IMR-90 (cell line): ENCODE data around the gene METTL1. TPM values are rescaled to one million over a fixed set of nuclear protein-coding genes. Genes with fewer than 3 reads are reported as not detected.

Experiments
- ATAC-seq: fragments of 200-7000 bp; cut with Tn5 transposase; 2 replicates; pipeline ENCODE4 v1.9.1; 2020; ENCODE audit warnings: low read depth, mild to moderate bottlenecking, moderate library complexity
- BruUV-seq: library from RNA; stranded (reverse); fragments of 400-500 nt; replicated peaks from 2 replicates; lab custom pipeline; 2021; lab: Mats Ljungman, UMichigan
- CTCF ChIA-PET: fragments of 300-600 bp; formaldehyde crosslinking; extraction: SDS; loops from one replicate; lab custom pipeline; 2021; ENCODE audit warnings: antibody characterized with exemption; lab: Yijun Ruan, JAX
- POLR2A ChIA-PET: fragments of 300-600 bp; sonication (Branson Sonifier 250); formaldehyde crosslinking; loops from one replicate; lab custom pipeline; 2022; ENCODE audit warnings: antibody characterized with exemption; ENCODE audit not compliant: unreplicated experiment; lab: Charles Lee
- DNase-seq: peaks from one replicate; pipeline ENCODE4 v3.0.0; 2013
- H2AFZ ChIP-seq: replicated peaks from 2 replicates; pipeline ENCODE3; 2013; ENCODE audit warnings: low read length, mild to moderate bottlenecking; ENCODE audit not compliant: poor library complexity
- H2AK5ac ChIP-seq: 2 replicates; pipeline ENCODE4 v1.6.1; 2013; ENCODE audit warnings: low read depth, low read length, inconsistent platforms
- H2AK9ac ChIP-seq: replicated peaks from 2 replicates; pipeline ENCODE3; 2013; ENCODE audit warnings: mild to moderate bottlenecking, low read depth, low read length, moderate library complexity; ENCODE audit not compliant: poor library complexity
- H2BK120ac ChIP-seq: 2 replicates; pipeline ENCODE4 v1.6.1; 2013; ENCODE audit warnings: low read depth, low read length, inconsistent platforms
- H2BK15ac ChIP-seq: 3 replicates; pipeline ENCODE4 v1.6.1; 2013; ENCODE audit warnings: low read depth, low read length, inconsistent platforms
- H2BK20ac ChIP-seq: 2 replicates; pipeline ENCODE4 v1.6.1; 2013; ENCODE audit warnings: low read depth, mild to moderate bottlenecking, inconsistent platforms, low read length, moderate library complexity
- H2BK5ac ChIP-seq: 2 replicates; pipeline ENCODE4 v1.6.1; 2013; ENCODE audit warnings: mild to moderate bottlenecking, low read depth, low read length, inconsistent platforms; ENCODE audit not compliant: poor library complexity, severe bottlenecking
- H3K14ac ChIP-seq: replicated peaks from 2 replicates; pipeline ENCODE4 v1.6.1; 2013; ENCODE audit warnings: low read depth, low read length, inconsistent platforms
- H3K18ac ChIP-seq: 2 replicates; pipeline ENCODE4 v1.6.1; 2013; ENCODE audit warnings: low read depth, low read length, control low read depth
- H3K23ac ChIP-seq: 2 replicates; pipeline ENCODE4 v1.6.1; 2013; ENCODE audit warnings: low read depth, low read length, inconsistent platforms
- H3K27ac ChIP-seq: 2 replicates; pipeline ENCODE4 v1.5.1; 2013; ENCODE audit warnings: mild to moderate bottlenecking, control low read depth, low read length; ENCODE audit not compliant: insufficient read depth
- H3K27me3 ChIP-seq: 2 replicates; pipeline ENCODE4 v1.6.1; 2013; ENCODE audit warnings: low read length; ENCODE audit not compliant: control insufficient read depth, insufficient read depth
- H3K36me3 ChIP-seq: 2 replicates; pipeline ENCODE4 v1.6.1; 2013; ENCODE audit warnings: low read length, mixed read lengths; ENCODE audit not compliant: control insufficient read depth, insufficient read depth
- H3K4ac ChIP-seq: 2 replicates; pipeline ENCODE4 v1.6.1; 2013; ENCODE audit warnings: low read depth, low read length, inconsistent platforms
- H3K4me1 ChIP-seq: 2 replicates; pipeline ENCODE4 v1.6.1; 2013; ENCODE audit warnings: low read length, mixed read lengths; ENCODE audit not compliant: control insufficient read depth, insufficient read depth
- H3K4me2 ChIP-seq: 2 replicates; pipeline ENCODE4 v1.6.1; 2013; ENCODE audit warnings: low read depth, mild to moderate bottlenecking, control low read depth, low read length, moderate library complexity
- H3K4me3 ChIP-seq: 2 replicates; pipeline ENCODE4 v1.5.1; 2013; ENCODE audit warnings: low read depth, mild to moderate bottlenecking, control low read depth, low read length, moderate library complexity; ENCODE audit not compliant: insufficient read depth
- H3K56ac ChIP-seq: 2 replicates; pipeline ENCODE4 v1.6.1; 2013; ENCODE audit warnings: low read length, inconsistent platforms; ENCODE audit not compliant: insufficient read depth; ENCODE audit errors: extremely low read depth
- H3K79me1 ChIP-seq, 2 experiments: 2 replicates each; pipeline ENCODE4 v1.6.1; 2013; ENCODE audit warnings: low read length in 2 of 2, inconsistent platforms in 1 of 2, low read depth in 1 of 2
- H3K9ac ChIP-seq: 2 replicates; pipeline ENCODE4 v1.6.1; 2013; ENCODE audit warnings: low read depth, low read length, control low read depth
- H3K9me1 ChIP-seq: 2 replicates; pipeline ENCODE4 v1.6.1; 2013; ENCODE audit warnings: low read length, inconsistent platforms; ENCODE audit not compliant: insufficient read depth
- H3K9me3 ChIP-seq: 2 replicates; pipeline ENCODE4 v1.6.1; 2013; ENCODE audit warnings: low read length; ENCODE audit not compliant: control insufficient read depth, insufficient read depth
- H4K20me1 ChIP-seq: 2 replicates; pipeline ENCODE4 v1.6.1; 2013; ENCODE audit warnings: low read length, inconsistent platforms; ENCODE audit not compliant: insufficient read depth
- H4K5ac ChIP-seq: 2 replicates; pipeline ENCODE4 v1.6.1; 2013; ENCODE audit warnings: mild to moderate bottlenecking, low read depth, low read length, control low read depth
- H4K8ac ChIP-seq, 2 experiments: 2 replicates each; pipeline ENCODE4 v1.6.1; 2013; ENCODE audit warnings: low read depth in 2 of 2, low read length in 2 of 2, control low read depth in 1 of 2, inconsistent platforms in 1 of 2
- H4K91ac ChIP-seq: 2 replicates; pipeline ENCODE4 v1.6.1; 2013; ENCODE audit warnings: low read depth, low read length, inconsistent platforms; ENCODE audit not compliant: insufficient read depth
- CTCF ChIP-seq: conservative IDR thresholded peaks from 2 replicates; pipeline ENCODE4 v1.5.1; 2012; ENCODE audit warnings: mild to moderate bottlenecking, low read depth, low read length, improper control_type of control experiment
- FOS ChIP-seq: fragments of 150-350 bp; IDR thresholded peaks from 2 replicates; pipeline ENCODE4 v1.6.1; 2016; ENCODE audit warnings: low read depth, low read length
- RAD21 ChIP-seq: IDR thresholded peaks from 2 replicates; pipeline ENCODE4 v1.6.1; 2012; ENCODE audit warnings: low read length, improper control_type of control experiment
- RCOR1 ChIP-seq: IDR thresholded peaks from 2 replicates; pipeline ENCODE4 v1.6.1; 2012; ENCODE audit warnings: mild to moderate bottlenecking, low read length, improper control_type of control experiment; ENCODE audit not compliant: insufficient replicate concordance
- SMC3 ChIP-seq: fragments of 150-350 bp; IDR thresholded peaks from 2 replicates; pipeline ENCODE4 v1.6.1; 2016; ENCODE audit warnings: low read depth, mild to moderate bottlenecking, antibody characterized with exemption, low read length, moderate library complexity
- WGBS, 2 experiments: methylation state at CpG; one replicate each; pipeline versions ENCODE4 v1.1.5 to v1.1.7; 2013; ENCODE audit warnings: missing lambda C conversion rate in 2 of 2; ENCODE audit not compliant: insufficient read length in 1 of 2; ENCODE audit errors: extremely low coverage in 2 of 2; 5-methylcytosine and 5-hydroxymethylcytosine counted together
- dilution Hi-C: fragments of 300-500 bp; cut with HindIII; formaldehyde crosslinking; loops from one replicate; pipeline ENCODE4 v1.14.3; 2018; ENCODE audit warnings: low sequenced_read_pairs; ENCODE audit not compliant: unreplicated experiment
- in situ Hi-C: fragments of 300-500 bp; cut with MboI; formaldehyde crosslinking; loops from 3 replicates; pipeline ENCODE4 v1.14.3; 2019; ENCODE audit warnings: low sequenced_read_pairs, inconsistent platforms, mixed read lengths
- intact Hi-C: fragments of 100-400 bp; cut with micrococcal nuclease; formaldehyde crosslinking; loops from 2 replicates; pipeline ENCODE4 v1.10.0; 2022
- polyA plus RNA-seq, 3 experiments: library from polyadenylated mRNA; depleted of rRNA; stranded (reverse); fragments of >200 nt; gene quantifications; 2 replicates each; pipeline ENCODE4 v1.2.3, GENCODE V29; 2012; ENCODE audit warnings: low replicate concordance in 1 of 3
- total RNA-seq: library from RNA; depleted of rRNA; stranded (reverse); fragments of >200 nt; gene quantifications from 2 replicates; pipeline ENCODE4 v1.2.3, GENCODE V29; 2012

Gene METTL1
- total and polyA plus RNA-seq, 2 of the 4 experiments (the other 2 are of a cell fraction): 12.4 to 27.5 TPM

DNA sequence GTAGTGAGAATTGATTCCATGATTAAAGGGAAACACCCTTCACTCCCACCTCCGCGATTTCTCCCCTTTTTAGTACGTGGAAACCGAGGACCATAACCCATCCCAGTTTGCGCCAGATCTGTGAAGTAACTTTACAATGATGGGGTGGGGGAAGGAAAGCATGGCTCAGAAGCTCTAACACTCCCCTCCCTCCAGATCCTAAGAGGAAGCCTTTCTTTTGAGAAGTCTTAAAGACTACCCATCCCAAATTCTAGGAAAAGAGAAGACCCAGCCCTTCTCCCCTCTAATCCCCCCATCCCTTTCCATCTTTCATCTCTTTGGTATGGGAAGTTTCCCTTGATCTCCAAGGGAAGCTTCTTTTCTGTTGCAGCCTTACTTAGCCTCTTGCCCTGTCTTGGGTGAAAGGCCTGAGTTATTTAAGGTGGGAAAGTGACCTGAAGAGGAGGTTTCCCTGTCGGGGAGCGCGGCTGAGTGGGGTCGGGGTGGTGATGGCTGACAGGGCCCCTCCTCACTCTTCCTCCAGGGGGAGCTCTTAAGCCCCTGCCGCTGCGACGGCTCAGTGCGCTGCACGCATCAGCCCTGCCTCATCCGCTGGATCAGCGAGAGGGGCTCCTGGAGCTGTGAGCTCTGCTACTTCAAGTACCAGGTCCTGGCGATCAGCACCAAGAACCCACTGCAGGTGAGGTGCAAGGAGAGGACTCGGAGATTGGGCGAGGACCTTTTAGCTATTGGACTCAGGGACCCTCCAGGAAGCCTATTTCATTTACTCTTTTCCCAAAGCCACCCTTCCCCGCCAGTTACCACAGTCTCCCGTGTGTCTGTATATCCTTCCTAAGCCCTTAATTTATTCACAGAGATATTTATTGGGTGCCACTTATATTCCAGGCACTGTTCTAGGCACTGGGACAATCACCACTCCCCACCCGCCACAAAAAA, 15.2 kb downstream of the METTL1 start:
- no peak overlapping the region for H4K5ac ChIP-seq
- intact Hi-C loops: no loop called here
- TF ChIP-seq SMC3: 0 out of 2 replicates have a peak, but pooled peaks have one; percentile 6
- TF ChIP-seq CTCF: peak; percentile 56
- no peak for TF ChIP-seq RCOR1
- peak; percentile 28 for TF ChIP-seq RAD21
- TF ChIP-seq FOS: no peak

More for the DNA sequence above, 15.2 kb downstream of the METTL1 start:
- Histone ChIP-seq H2AK9ac (no peak overlapping the region), H3K27me3 (peaks cover 10% of the 10 kb centered on the region), H3K36me3 (peaks cover 9% of the 10 kb centered on the region), H2BK5ac (no peak overlapping the region), H4K91ac (no peak overlapping the region), H3K18ac (no peak overlapping the region), H3K4me2 (peak overlapping the region; percentile 35), H3K9me1 (peaks cover 4% of the 10 kb centered on the region), H3K56ac (no peak overlapping the region), H4K20me1 (no peaks in the 10 kb centered on the region; the same call in 1 of the 2 replicates), H2BK15ac (no peak overlapping the region), H3K4me1 (peaks cover 3% of the 10 kb centered on the region; the same call in 1 of the 2 replicates), H2AFZ (peak overlapping the region; percentile 12), H3K14ac (no peak overlapping the region), H2AK5ac (no peak overlapping the region), H4K8ac (no peak overlapping the region), H3K27ac (no peak overlapping the region), H3K4ac (no peak overlapping the region), H2BK20ac (no peak overlapping the region), H3K4me3 (no peak overlapping the region), H3K79me1 (peaks cover 0 to 9% of the 10 kb centered on the region in 2 experiments; a peak in 3 of 4 replicates), H3K23ac (no peak overlapping the region), H2BK120ac (no peak overlapping the region), H3K9me3 (no peaks in the 10 kb centered on the region), H3K9ac (no peak overlapping the region)
- BruUV-seq: no TSS peak
- dilution Hi-C loops (no loop called here), in situ Hi-C loops (no loop called here)
- ChIA-PET POLR2A (no interaction called here), CTCF (interaction anchor here (0.7 kb wide), 1 partner anchor 186 kb away, joined by 3 read pairs; no protein-coding TSS in a partner anchor)
- 64% methylated on average over 9 of the region's 22 CpGs; no CpG with 5 or more reads in 1 of the 2 experiments for WGBS, 2 experiments
- DNase-seq (no peak), ATAC-seq (no peak)
